ENCODE results near the gene TMEM244. TPM values are rescaled to one million over a fixed set of nuclear protein-coding genes. Genes with fewer than 3 reads are reported as not detected.

Gene TMEM244
- total and polyA plus RNA-seq, 2 of the 4 experiments (the other 2 are of a cell fraction): 0.21 to 0.36 TPM

- H3K18ac ChIP-seq (ENCODE audit: low read depth, low read length): no peak overlapping the region
- no peak overlapping the region for H4K5ac ChIP-seq (ENCODE audit: low read depth, low read length)
- H3K4me2 ChIP-seq (ENCODE audit: low read depth, low read length): no peak overlapping the region
- no peaks in the 10 kb centered on the region for H3K4me1 ChIP-seq (ENCODE audit: control insufficient read depth, insufficient read depth, low read length)
- ChIA-PET POLR2A (ENCODE audit: unreplicated experiment) (interaction anchor here (0.6 kb wide), 1 partner anchor 11 kb away, joined by 4 read pairs; no protein-coding TSS in a partner anchor), CTCF (no interaction called here)
- H3K23ac ChIP-seq (ENCODE audit: low read depth, low read length): no peak overlapping the region
- H3K56ac ChIP-seq (ENCODE audit: extremely low read depth, insufficient read depth, low read length): no peak overlapping the region
- no peak overlapping the region for H2AK9ac ChIP-seq (replicated peaks; ENCODE audit: low read depth, low read length, poor library complexity)
- H3K27ac ChIP-seq (ENCODE audit: insufficient read depth, low read length): no peak overlapping the region
- H2AK5ac ChIP-seq (ENCODE audit: low read depth, low read length): no peak overlapping the region
- no peak overlapping the region for H3K4ac ChIP-seq (ENCODE audit: low read depth, low read length)
- in situ Hi-C loops (cut with MboI; ENCODE audit: low sequenced_read_pairs) (no loop called here), dilution Hi-C loops (cut with HindIII; ENCODE audit: low sequenced_read_pairs, unreplicated experiment) (no loop called here), intact Hi-C loops (cut with micrococcal nuclease) (no loop called here)
- H3K9ac ChIP-seq (ENCODE audit: low read depth, low read length): no peak overlapping the region
- BruUV-seq (replicated peaks): no TSS peak
- no CpG with 5 or more reads among the region's 3 CpGs for WGBS, 2 experiments (ENCODE audit: extremely low coverage in 2 of 2, insufficient read length in 1 of 2)
- no peak overlapping the region for H2BK20ac ChIP-seq (ENCODE audit: low read depth, low read length)
- H4K20me1 ChIP-seq (ENCODE audit: insufficient read depth, low read length): no peaks in the 10 kb centered on the region
- no peak overlapping the region for H4K8ac ChIP-seq (ENCODE audit: low read depth in 2 of 2, low read length in 2 of 2)
- H4K91ac ChIP-seq (ENCODE audit: insufficient read depth, low read depth, low read length): no peak overlapping the region
- no peaks in the 10 kb centered on the region for H3K36me3 ChIP-seq (ENCODE audit: control insufficient read depth, insufficient read depth, low read length)
- H2BK5ac ChIP-seq (ENCODE audit: low read depth, low read length, poor library complexity, severe bottlenecking): no peak overlapping the region
- no peak overlapping the region for H3K4me3 ChIP-seq (ENCODE audit: insufficient read depth, low read depth, low read length)
- H3K14ac ChIP-seq (replicated peaks; ENCODE audit: low read depth, low read length): no peak overlapping the region
- ATAC-seq (ENCODE audit: low read depth): no peak
- no peaks in the 10 kb centered on the region for H3K9me1 ChIP-seq (ENCODE audit: insufficient read depth, low read length)
- no peaks in the 10 kb centered on the region for H3K79me1 ChIP-seq (ENCODE audit: low read depth in 1 of 2, low read length in 2 of 2)
- H2BK120ac ChIP-seq (ENCODE audit: low read depth, low read length): no peak overlapping the region
- H2BK15ac ChIP-seq (ENCODE audit: low read depth, low read length): no peak overlapping the region
- no peak for DNase-seq
- H3K27me3 ChIP-seq (ENCODE audit: control insufficient read depth, insufficient read depth, low read length): no peaks in the 10 kb centered on the region
- no peak overlapping the region for H2AFZ ChIP-seq (replicated peaks; ENCODE audit: low read length, poor library complexity)
- 0 out of 2 replicates have a peak, but pooled peaks cover 1% of the 10 kb centered on the region for H3K9me3 ChIP-seq (ENCODE audit: control insufficient read depth, insufficient read depth, low read length)
- no peak for TF ChIP-seq RAD21 (IDR thresholded peaks at IDR 0.05; ENCODE audit: low read length)
- TF ChIP-seq CTCF (conservative IDR thresholded peaks at IDR 0.05; ENCODE audit: low read depth, low read length): no peak
- no peak for TF ChIP-seq RFX5 (IDR thresholded peaks at IDR 0.05; ENCODE audit: low read depth, low read length)
- TF ChIP-seq CEBPB (IDR thresholded peaks at IDR 0.05; ENCODE audit: low read depth, low read length): no peak
- no peak for TF ChIP-seq FOS (IDR thresholded peaks at IDR 0.05; ENCODE audit: low read depth, low read length)
- no peak for TF ChIP-seq NFE2L2 (IDR thresholded peaks at IDR 0.05; ENCODE audit: low read depth, low read length)
- TF ChIP-seq BHLHE40 (IDR thresholded peaks at IDR 0.05; ENCODE audit: low read depth, low read length): no peak
- no peak for TF ChIP-seq MXI1 (IDR thresholded peaks at IDR 0.05; ENCODE audit: borderline replicate concordance, low read depth, low read length)
- no peak for TF ChIP-seq CHD1 (IDR thresholded peaks at IDR 0.05; ENCODE audit: low read depth, low read length)
- TF ChIP-seq MAZ (IDR thresholded peaks at IDR 0.05; ENCODE audit: borderline replicate concordance, low read depth, low read length): no peak
- TF ChIP-seq, protein P1, sequence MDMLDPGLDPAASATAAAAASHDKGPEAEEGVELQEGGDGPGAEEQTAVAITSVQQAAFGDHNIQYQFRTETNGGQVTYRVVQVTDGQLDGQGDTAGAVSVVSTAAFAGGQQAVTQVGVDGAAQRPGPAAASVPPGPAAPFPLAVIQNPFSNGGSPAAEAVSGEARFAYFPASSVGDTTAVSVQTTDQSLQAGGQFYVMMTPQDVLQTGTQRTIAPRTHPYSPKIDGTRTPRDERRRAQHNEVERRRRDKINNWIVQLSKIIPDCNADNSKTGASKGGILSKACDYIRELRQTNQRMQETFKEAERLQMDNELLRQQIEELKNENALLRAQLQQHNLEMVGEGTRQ (IDR thresholded peaks at IDR 0.05; ENCODE audit: low read depth, low read length): no peak
- TF ChIP-seq, protein P2, sequence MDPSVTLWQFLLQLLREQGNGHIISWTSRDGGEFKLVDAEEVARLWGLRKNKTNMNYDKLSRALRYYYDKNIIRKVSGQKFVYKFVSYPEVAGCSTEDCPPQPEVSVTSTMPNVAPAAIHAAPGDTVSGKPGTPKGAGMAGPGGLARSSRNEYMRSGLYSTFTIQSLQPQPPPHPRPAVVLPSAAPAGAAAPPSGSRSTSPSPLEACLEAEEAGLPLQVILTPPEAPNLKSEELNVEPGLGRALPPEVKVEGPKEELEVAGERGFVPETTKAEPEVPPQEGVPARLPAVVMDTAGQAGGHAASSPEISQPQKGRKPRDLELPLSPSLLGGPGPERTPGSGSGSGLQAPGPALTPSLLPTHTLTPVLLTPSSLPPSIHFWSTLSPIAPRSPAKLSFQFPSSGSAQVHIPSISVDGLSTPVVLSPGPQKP (IDR thresholded peaks at IDR 0.05; ENCODE audit: borderline replicate concordance, low read depth, low read length): no peak
- no peak for TF ChIP-seq RCOR1 (IDR thresholded peaks at IDR 0.05; ENCODE audit: insufficient replicate concordance, low read length)
- TF ChIP-seq MAFK (IDR thresholded peaks at IDR 0.05; ENCODE audit: low read depth, low read length): no peak
- no peak for TF ChIP-seq SMC3 (IDR thresholded peaks at IDR 0.05; ENCODE audit: low read depth, low read length)
Observed at GRCh38 chr6:129906515-129907077, 45.5 kb upstream of the TMEM244 start.

All from IMR-90 (cell line).